Left lung (tissue), 10 donors: Measurements from ENCODE around the gene ADAMTS17. TPM values are rescaled to one million over a fixed set of nuclear protein-coding genes. Genes with fewer than 3 reads are reported as not detected.

Experiments used
- ATAC-seq: fragments of 200-7000 bp; cut with Tn5 transposase; one replicate; pipeline ENCODE4 v1.9.1; 2020; ENCODE audit warnings: moderate library complexity
- DNase-seq, 4 donors: peaks; one replicate each; pipeline ENCODE4 v3.0.0-alpha.2; 2013 to 2020
- H3K27ac ChIP-seq, 2 donors: fragments of 200-600 bp; sonication (generic) in 1 of 2; one replicate each; pipeline versions ENCODE4 v1.5.0 to v1.8.0; 2020 to 2021
- H3K27me3 ChIP-seq, 2 donors: fragments of 200-600 bp; sonication (generic) in 1 of 2; one replicate each; pipeline versions ENCODE4 v1.5.0 to v1.8.0; 2020 to 2021
- H3K36me3 ChIP-seq, 2 donors: fragments of 200-600 bp; sonication (generic) in 1 of 2; one replicate each; pipeline versions ENCODE4 v1.5.0 to v1.8.0; 2020 to 2021
- H3K4me1 ChIP-seq, 2 donors: fragments of 200-600 bp; one replicate each; pipeline ENCODE4 v1.8.0; 2021
- H3K4me3 ChIP-seq, 2 donors: fragments of 200-600 bp; sonication (generic) in 1 of 2; one replicate each; pipeline versions ENCODE4 v1.5.0 to v1.8.0; 2020 to 2021; ENCODE audit warnings: mild to moderate bottlenecking in 1 of 2
- H3K9me3 ChIP-seq, 2 donors: fragments of 200-600 bp; sonication (generic) in 1 of 2; one replicate each; pipeline versions ENCODE4 v1.5.0 to v1.8.0; 2020 to 2021
- CTCF ChIP-seq, 2 donors: fragments of 200-600 bp; sonication (generic) in 1 of 2; IDR thresholded peaks; one replicate each; pipeline versions ENCODE4 v1.5.0 to v1.8.0; 2021; ENCODE audit warnings: antibody characterized with exemption in 2 of 2
- intact Hi-C, 2 donors: fragments of 100-400 bp; cut with DNase I; formaldehyde crosslinking; loops; one replicate each; pipeline versions ENCODE4 v1.11.2 to v1.14.2; 2022
- polyA plus RNA-seq, 6 donors: library from polyadenylated mRNA; unstranded; fragments of 120-200 nt; gene quantifications; one replicate each; pipeline ENCODE4 v1.2.1, GENCODE V29; 2013; ENCODE audit not compliant: insufficient read length in 6 of 6
- total RNA-seq, 2 donors: library from RNA; stranded (reverse); fragmentation: NEBNext Ultra II Directional; extraction: Animal tissue kit (Norgen Biotek cat#: 25700); gene quantifications; one replicate each; pipeline ENCODE4 v1.2.1, GENCODE V29; 2021
- donor health status: DM: no; HTN: yes; CAD: no.
- donor health status: DM: no; HTN: no; CAD: no.

ADAMTS17 gene
- total and polyA plus RNA-seq, 8 donors, result 2.0 to 3.9 (median 3.4) TPM

DNA sequence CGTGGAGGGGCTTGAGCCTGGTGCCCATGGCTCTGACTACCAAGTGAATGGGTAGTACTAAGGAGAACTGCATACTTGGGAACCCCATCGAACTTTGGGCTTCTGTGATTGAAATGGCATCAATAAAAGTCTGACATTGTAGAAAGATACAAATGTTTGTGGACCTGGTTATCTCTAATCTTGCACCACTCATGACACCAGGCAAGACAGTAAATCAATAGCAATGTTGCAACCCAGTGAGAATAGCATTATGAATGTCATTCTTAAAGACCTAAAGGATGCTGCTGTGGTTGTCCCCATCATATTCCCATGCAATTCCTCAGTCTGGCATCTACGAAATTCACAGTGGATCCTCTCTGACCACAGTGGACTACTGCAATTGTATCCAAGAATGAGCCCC lies 375.0 kb downstream of the ADAMTS17 start:
- H3K4me1 ChIP-seq, result no peaks in the 10 kb centered on the region
- DNase-seq (no peak), ATAC-seq (no peak)
- no peak overlapping the region for H3K4me3 ChIP-seq
- intact Hi-C loops, result no loop called here
- H3K36me3 ChIP-seq, result no peaks in the 10 kb centered on the region
- no peaks in the 10 kb centered on the region for H3K9me3 ChIP-seq
- H3K27me3 ChIP-seq, result no peaks in the 10 kb centered on the region
- no peak overlapping the region for H3K27ac ChIP-seq
- no peak for TF ChIP-seq CTCF (IDR thresholded peaks at IDR 0.05)

GRCh38 chr15:99965376-99965775 lies 376.4 kb downstream of the ADAMTS17 start:
- TF ChIP-seq CTCF (IDR thresholded peaks at IDR 0.05), result no peak
- no peak overlapping the region for H3K27ac ChIP-seq
- no peak for DNase-seq
- intact Hi-C loops, result no loop called here
- no peaks in the 10 kb centered on the region for H3K9me3 ChIP-seq
- ATAC-seq, result no peak
- no peaks in the 10 kb centered on the region for H3K4me1 ChIP-seq
- H3K4me3 ChIP-seq, result no peak overlapping the region
- no peaks in the 10 kb centered on the region for H3K27me3 ChIP-seq
- H3K36me3 ChIP-seq, result no peaks in the 10 kb centered on the region

- H3K36me3 ChIP-seq, result no peaks in the 10 kb centered on the region
- TF ChIP-seq CTCF (IDR thresholded peaks at IDR 0.05), result no peak
- DNase-seq (peak in 1 of 4 donors; percentile 2), ATAC-seq (no peak)
- H3K27ac ChIP-seq, result no peak overlapping the region
- no peak overlapping the region for H3K4me3 ChIP-seq
- no peaks in the 10 kb centered on the region for H3K4me1 ChIP-seq
- no peaks in the 10 kb centered on the region for H3K27me3 ChIP-seq
- no peaks in the 10 kb centered on the region for H3K9me3 ChIP-seq
- intact Hi-C loops, result no loop called here
Observed at GRCh38 chr15:99963976-99964375, 377.8 kb downstream of the ADAMTS17 start.

DNA sequence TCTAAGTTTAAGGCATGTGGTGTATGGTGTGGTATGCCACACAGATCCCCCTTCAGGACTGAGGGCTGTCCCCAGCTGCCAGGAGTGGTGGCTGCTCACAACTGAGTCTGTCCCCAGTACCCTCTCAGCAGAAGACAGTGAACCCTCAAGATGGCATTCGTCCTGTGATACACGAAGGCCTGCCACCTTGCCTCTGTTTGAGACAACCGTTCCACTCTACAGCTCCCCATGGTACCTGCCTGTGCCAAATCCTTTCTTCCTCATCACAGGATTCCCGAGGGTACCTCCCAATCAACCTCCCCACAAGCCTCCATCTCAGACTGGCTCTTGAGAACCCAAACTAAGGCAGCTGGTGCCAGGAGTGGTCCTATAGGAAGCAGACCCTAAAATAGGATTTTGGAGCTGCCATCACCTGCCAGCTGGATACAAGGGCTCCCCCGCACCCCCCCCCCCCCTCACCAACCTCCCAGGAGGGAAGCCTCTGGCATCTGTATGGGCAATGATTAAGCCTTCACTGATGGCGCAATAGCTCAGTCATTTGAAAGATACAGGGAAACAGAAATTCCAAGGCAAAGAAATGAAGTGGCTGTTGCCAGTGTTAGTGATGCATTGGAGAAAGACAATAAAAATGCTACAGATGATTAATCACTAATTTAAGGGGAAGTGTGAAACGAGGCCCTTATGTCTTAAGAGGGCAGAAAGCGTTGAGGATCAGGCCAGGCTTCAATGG lies 378.5 kb downstream of the ADAMTS17 start:
- Histone ChIP-seq H3K9me3 (no peaks in the 10 kb centered on the region), H3K4me1 (no peaks in the 10 kb centered on the region), H3K27ac (no peak overlapping the region), H3K4me3 (no peak overlapping the region), H3K36me3 (no peaks in the 10 kb centered on the region), H3K27me3 (no peaks in the 10 kb centered on the region)
- ATAC-seq (no peak), DNase-seq (no peak)
- TF ChIP-seq CTCF (IDR thresholded peaks at IDR 0.05), result no peak
- intact Hi-C loops, result no loop called here

DNA sequence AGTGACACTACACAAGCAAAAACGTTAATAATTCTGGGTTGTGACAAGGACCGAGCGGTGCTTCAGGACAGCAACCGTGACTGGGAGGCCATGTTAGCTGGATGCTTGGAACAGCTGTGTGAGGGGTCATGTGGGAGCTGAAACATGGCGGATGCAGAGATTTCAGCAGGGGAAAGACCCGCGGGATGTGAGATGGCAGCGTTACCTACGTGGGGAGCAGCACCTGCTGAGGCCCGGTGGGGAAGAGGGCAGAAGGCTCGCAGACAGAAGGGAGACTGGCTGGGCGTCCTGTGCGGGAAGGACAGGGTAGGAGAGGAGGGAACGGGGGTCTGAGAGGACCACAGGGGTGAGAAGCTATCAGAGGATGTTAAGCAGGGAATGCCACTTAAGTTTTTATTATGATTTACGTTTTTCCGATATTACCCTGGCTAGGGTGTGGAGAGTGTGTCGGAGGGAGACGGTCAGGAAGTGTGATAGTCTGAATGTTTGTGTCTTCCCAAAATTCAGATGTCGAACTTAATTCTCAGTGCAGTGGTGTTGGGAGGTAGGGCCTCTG lies 379.7 kb downstream of the ADAMTS17 start:
- TF ChIP-seq CTCF (IDR thresholded peaks at IDR 0.05), result no peak
- ATAC-seq, result no peak
- peak in 1 of 4 donors; percentile 9 for DNase-seq
- Histone ChIP-seq H3K4me3 (no peak overlapping the region), H3K36me3 (no peaks in the 10 kb centered on the region), H3K27me3 (no peaks in the 10 kb centered on the region), H3K4me1 (no peaks in the 10 kb centered on the region), H3K9me3 (no peaks in the 10 kb centered on the region), H3K27ac (no peak overlapping the region)
- intact Hi-C loops, result no loop called here
